GM23338 (cell line): ENCODE data around the gene GZF1. TPM values are rescaled to one million over a fixed set of nuclear protein-coding genes. Genes with fewer than 3 reads are reported as not detected.

Source experiments
- ATAC-seq: fragments of 200-7000 bp; cut with Tn5 transposase; 3 replicates; pipeline ENCODE4 v1.9.1; 2020
- DNase-seq: peaks from one replicate; pipeline ENCODE4 v3.0.0-alpha.2; 2015; ENCODE audit warnings: low spot score
- H2AFZ ChIP-seq: fragments of 200-600 bp; sonication (generic); 2 replicates; pipeline ENCODE4 v1.8.0; 2016; ENCODE audit warnings: antibody characterized with exemption, mild to moderate bottlenecking, moderate library complexity
- H3F3A ChIP-seq: fragments of 200-600 bp; sonication (generic); replicated peaks from 2 replicates; pipeline ENCODE4 v1.8.0; 2017; ENCODE audit warnings: antibody characterized with exemption, mixed run types, low read depth
- H3K27ac ChIP-seq: fragments of 200-600 bp; sonication (generic); 2 replicates; pipeline ENCODE4 v1.6.1; 2016; ENCODE audit warnings: low read depth
- H3K27me3 ChIP-seq: fragments of 200-600 bp; sonication (generic); 2 replicates; pipeline ENCODE4 v1.8.0; 2016; ENCODE audit warnings: mild to moderate bottlenecking, mixed run types, moderate library complexity; ENCODE audit not compliant: insufficient read depth
- H3K36me3 ChIP-seq: fragments of 200-600 bp; sonication (generic); 2 replicates; pipeline ENCODE4 v1.8.0; 2016; ENCODE audit warnings: mild to moderate bottlenecking; ENCODE audit not compliant: insufficient read depth
- H3K4me1 ChIP-seq: fragments of 200-600 bp; sonication (generic); 2 replicates; pipeline ENCODE4 v1.8.0; 2016; ENCODE audit warnings: mild to moderate bottlenecking, moderate library complexity; ENCODE audit not compliant: insufficient read depth
- H3K4me2 ChIP-seq: fragments of 200-600 bp; sonication (generic); 2 replicates; pipeline ENCODE4 v1.7.1; 2017; ENCODE audit warnings: mixed run types
- H3K4me3 ChIP-seq: fragments of 200-600 bp; sonication (generic); 2 replicates; pipeline ENCODE4 v1.6.1; 2016; ENCODE audit warnings: mixed run types
- H3K79me2 ChIP-seq: fragments of 200-600 bp; sonication (generic); replicated peaks from 2 replicates; pipeline ENCODE4 v1.8.0; 2017; ENCODE audit warnings: mild to moderate bottlenecking; ENCODE audit not compliant: insufficient read depth
- H3K9me2 ChIP-seq: fragments of 200-600 bp; sonication (generic); 2 replicates; pipeline ENCODE4 v1.8.0; 2017; ENCODE audit not compliant: insufficient read depth
- H4K20me1 ChIP-seq: fragments of 200-600 bp; sonication (generic); replicated peaks from 2 replicates; pipeline ENCODE4 v1.8.0; 2017; ENCODE audit warnings: mild to moderate bottlenecking; ENCODE audit not compliant: insufficient read depth
- H3K27ac Mint-ChIP-seq: 2 replicates; pipeline ENCODE4 v1.8.0; 2020; ENCODE audit warnings: inconsistent platforms, mild to moderate bottlenecking, moderate library complexity, mixed read lengths
- H3K27me3 Mint-ChIP-seq: 3 replicates; pipeline ENCODE4 v1.8.0; 2022; ENCODE audit warnings: low read depth, mild to moderate bottlenecking, moderate library complexity, mixed read lengths, inconsistent platforms; ENCODE audit not compliant: insufficient read depth, poor library complexity
- H3K36me3 Mint-ChIP-seq: 3 replicates; pipeline ENCODE4 v1.8.0; 2021; ENCODE audit warnings: low read depth, mild to moderate bottlenecking, inconsistent platforms, moderate library complexity, mixed read lengths
- H3K4me1 Mint-ChIP-seq: 3 replicates; pipeline ENCODE4 v1.8.0; 2020; ENCODE audit warnings: mild to moderate bottlenecking, inconsistent platforms, mixed read lengths
- H3K4me3 Mint-ChIP-seq: 3 replicates; pipeline ENCODE4 v1.8.0; 2021; ENCODE audit warnings: moderate library complexity, mild to moderate bottlenecking, inconsistent platforms, mixed read lengths
- H3K9me3 Mint-ChIP-seq: 3 replicates; pipeline ENCODE4 v1.8.0; 2020; ENCODE audit warnings: moderate library complexity, mild to moderate bottlenecking, inconsistent platforms, mixed read lengths
- CREB1 ChIP-seq: fragments of 250-450 bp; sonication (Bioruptor Pico); IDR thresholded peaks from 2 replicates; pipeline ENCODE4 v1.5.0; 2020; ENCODE audit warnings: low read depth, mild to moderate bottlenecking, moderate library complexity
- EZH2 ChIP-seq: fragments of 200-600 bp; sonication (generic); IDR thresholded peaks from one replicate; pipeline ENCODE4 v1.8.0; 2017; ENCODE audit warnings: antibody characterized with exemption, mild to moderate bottlenecking, low read depth; ENCODE audit not compliant: unreplicated experiment
- EZH2phosphoT487 ChIP-seq: fragments of 200-600 bp; sonication (generic); IDR thresholded peaks from one replicate; pipeline ENCODE4 v1.8.1; 2018; ENCODE audit warnings: antibody characterized with exemption; ENCODE audit not compliant: unreplicated experiment
- JUNB ChIP-seq: IDR thresholded peaks from one replicate; pipeline ENCODE4 v1.6.1; 2016; ENCODE audit warnings: antibody characterized with exemption; ENCODE audit not compliant: unreplicated experiment
- NANOG ChIP-seq: IDR thresholded peaks from 2 replicates; pipeline ENCODE4 v1.6.1; 2016; ENCODE audit warnings: antibody characterized with exemption, borderline replicate concordance
- POLR2AphosphoS5 ChIP-seq: IDR thresholded peaks from 2 replicates; pipeline ENCODE4 v1.6.1; 2016; ENCODE audit warnings: antibody characterized with exemption, low read depth
- STAT1 ChIP-seq: IDR thresholded peaks from one replicate; pipeline ENCODE4 v1.6.1; 2016; ENCODE audit warnings: antibody characterized with exemption; ENCODE audit not compliant: unreplicated experiment
- polyA plus RNA-seq: library from polyadenylated mRNA; unstranded; fragments of >200 nt; fragmentation: Nextera tagmentation; extraction: Ambion mirVana; gene quantifications from 2 replicates; pipeline ENCODE4 v1.2.1, GENCODE V29; 2016
- total RNA-seq: library from RNA; depleted of rRNA; stranded (reverse); fragments of >200 nt; shearing (Covaris generic); gene quantifications from 2 replicates; pipeline ENCODE4 v1.2.3, GENCODE V29; 2014
- TF ChIP-seq, protein P1 (sequence below): fragments of 250-450 bp; sonication (Bioruptor Pico); IDR thresholded peaks from 2 replicates; pipeline ENCODE4 v1.5.0; 2020; ENCODE audit warnings: mild to moderate bottlenecking, moderate library complexity
- TF ChIP-seq, protein P2 (sequence below), 2 experiments: fragments of 200-600 bp in 1 of 2; sonication (generic) in 1 of 2; conservative IDR thresholded peaks; 2 replicates each; pipeline versions ENCODE4 v1.5.1 to v1.6.1; 2016 to 2017; ENCODE audit warnings: antibody characterized with exemption in 2 of 2, low read depth in 2 of 2, mild to moderate bottlenecking in 2 of 2, moderate library complexity in 1 of 2

Gene GZF1
- total and polyA plus RNA-seq, 2 experiments from 2014 or later: 4.2 to 15.7 TPM

GRCh38 chr20:23371496-23371895 lies 9.5 kb downstream of the GZF1 start:
- ATAC-seq: no peak
- DNase-seq: no peak
- peaks cover 24% of the 10 kb centered on the region for H3K79me2 ChIP-seq
- no peak overlapping the region for H3K4me3 Mint-ChIP-seq
- H3K9me2 ChIP-seq: no peaks in the 10 kb centered on the region
- H3K9me3 Mint-ChIP-seq: no peaks in the 10 kb centered on the region
- TF ChIP-seq, protein P1, sequence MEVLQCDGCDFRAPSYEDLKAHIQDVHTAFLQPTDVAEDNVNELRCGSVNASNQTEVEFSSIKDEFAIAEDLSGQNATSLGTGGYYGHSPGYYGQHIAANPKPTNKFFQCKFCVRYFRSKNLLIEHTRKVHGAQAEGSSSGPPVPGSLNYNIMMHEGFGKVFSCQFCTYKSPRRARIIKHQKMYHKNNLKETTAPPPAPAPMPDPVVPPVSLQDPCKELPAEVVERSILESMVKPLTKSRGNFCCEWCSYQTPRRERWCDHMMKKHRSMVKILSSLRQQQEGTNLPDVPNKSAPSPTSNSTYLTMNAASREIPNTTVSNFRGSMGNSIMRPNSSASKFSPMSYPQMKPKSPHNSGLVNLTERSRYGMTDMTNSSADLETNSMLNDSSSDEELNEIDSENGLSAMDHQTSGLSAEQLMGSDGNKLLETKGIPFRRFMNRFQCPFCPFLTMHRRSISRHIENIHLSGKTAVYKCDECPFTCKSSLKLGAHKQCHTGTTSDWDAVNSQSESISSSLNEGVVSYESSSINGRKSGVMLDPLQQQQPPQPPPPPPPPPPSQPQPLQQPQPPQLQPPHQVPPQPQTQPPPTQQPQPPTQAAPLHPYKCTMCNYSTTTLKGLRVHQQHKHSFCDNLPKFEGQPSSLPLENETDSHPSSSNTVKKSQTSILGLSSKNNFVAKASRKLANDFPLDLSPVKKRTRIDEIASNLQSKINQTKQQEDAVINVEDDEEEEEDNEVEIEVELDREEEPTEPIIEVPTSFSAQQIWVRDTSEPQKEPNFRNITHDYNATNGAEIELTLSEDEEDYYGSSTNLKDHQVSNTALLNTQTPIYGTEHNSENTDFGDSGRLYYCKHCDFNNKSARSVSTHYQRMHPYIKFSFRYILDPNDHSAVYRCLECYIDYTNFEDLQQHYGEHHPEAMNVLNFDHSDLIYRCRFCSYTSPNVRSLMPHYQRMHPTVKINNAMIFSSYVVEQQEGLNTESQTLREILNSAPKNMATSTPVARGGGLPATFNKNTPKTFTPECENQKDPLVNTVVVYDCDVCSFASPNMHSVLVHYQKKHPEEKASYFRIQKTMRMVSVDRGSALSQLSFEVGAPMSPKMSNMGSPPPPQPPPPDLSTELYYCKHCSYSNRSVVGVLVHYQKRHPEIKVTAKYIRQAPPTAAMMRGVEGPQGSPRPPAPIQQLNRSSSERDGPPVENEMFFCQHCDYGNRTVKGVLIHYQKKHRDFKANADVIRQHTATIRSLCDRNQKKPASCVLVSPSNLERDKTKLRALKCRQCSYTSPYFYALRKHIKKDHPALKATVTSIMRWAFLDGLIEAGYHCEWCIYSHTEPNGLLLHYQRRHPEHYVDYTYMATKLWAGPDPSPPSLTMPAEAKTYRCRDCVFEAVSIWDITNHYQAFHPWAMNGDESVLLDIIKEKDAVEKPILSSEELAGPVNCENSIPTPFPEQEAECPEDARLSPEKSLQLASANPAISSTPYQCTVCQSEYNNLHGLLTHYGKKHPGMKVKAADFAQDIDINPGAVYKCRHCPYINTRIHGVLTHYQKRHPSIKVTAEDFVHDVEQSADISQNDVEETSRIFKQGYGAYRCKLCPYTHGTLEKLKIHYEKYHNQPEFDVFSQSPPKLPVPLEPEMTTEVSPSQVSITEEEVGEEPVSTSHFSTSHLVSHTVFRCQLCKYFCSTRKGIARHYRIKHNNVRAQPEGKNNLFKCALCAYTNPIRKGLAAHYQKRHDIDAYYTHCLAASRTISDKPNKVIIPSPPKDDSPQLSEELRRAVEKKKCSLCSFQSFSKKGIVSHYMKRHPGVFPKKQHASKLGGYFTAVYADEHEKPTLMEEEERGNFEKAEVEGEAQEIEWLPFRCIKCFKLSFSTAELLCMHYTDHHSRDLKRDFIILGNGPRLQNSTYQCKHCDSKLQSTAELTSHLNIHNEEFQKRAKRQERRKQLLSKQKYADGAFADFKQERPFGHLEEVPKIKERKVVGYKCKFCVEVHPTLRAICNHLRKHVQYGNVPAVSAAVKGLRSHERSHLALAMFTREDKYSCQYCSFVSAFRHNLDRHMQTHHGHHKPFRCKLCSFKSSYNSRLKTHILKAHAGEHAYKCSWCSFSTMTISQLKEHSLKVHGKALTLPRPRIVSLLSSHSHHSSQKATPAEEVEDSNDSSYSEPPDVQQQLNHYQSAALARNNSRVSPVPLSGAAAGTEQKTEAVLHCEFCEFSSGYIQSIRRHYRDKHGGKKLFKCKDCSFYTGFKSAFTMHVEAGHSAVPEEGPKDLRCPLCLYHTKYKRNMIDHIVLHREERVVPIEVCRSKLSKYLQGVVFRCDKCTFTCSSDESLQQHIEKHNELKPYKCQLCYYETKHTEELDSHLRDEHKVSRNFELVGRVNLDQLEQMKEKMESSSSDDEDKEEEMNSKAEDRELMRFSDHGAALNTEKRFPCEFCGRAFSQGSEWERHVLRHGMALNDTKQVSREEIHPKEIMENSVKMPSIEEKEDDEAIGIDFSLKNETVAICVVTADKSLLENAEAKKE (CRISPR knock-in tag): no peak
- TF ChIP-seq JUNB: no peak
- TF ChIP-seq, protein P2, sequence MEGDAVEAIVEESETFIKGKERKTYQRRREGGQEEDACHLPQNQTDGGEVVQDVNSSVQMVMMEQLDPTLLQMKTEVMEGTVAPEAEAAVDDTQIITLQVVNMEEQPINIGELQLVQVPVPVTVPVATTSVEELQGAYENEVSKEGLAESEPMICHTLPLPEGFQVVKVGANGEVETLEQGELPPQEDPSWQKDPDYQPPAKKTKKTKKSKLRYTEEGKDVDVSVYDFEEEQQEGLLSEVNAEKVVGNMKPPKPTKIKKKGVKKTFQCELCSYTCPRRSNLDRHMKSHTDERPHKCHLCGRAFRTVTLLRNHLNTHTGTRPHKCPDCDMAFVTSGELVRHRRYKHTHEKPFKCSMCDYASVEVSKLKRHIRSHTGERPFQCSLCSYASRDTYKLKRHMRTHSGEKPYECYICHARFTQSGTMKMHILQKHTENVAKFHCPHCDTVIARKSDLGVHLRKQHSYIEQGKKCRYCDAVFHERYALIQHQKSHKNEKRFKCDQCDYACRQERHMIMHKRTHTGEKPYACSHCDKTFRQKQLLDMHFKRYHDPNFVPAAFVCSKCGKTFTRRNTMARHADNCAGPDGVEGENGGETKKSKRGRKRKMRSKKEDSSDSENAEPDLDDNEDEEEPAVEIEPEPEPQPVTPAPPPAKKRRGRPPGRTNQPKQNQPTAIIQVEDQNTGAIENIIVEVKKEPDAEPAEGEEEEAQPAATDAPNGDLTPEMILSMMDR (conservative IDR thresholded peaks at IDR 0.05; ENCODE audit: low read depth in 2 of 2): no peak
- no peak for TF ChIP-seq NANOG
- no peak for TF ChIP-seq EZH2phosphoT487
- TF ChIP-seq CREB1 (CRISPR knock-in tag): no peak
- no peak for TF ChIP-seq STAT1
- no peak for TF ChIP-seq POLR2AphosphoS5
- TF ChIP-seq EZH2: no peak
- peaks cover 14% of the 10 kb centered on the region; the same call in 1 of the 2 replicates for H3K36me3 ChIP-seq
- H3K27ac ChIP-seq: no peak overlapping the region
- H4K20me1 ChIP-seq: peaks cover 22% of the 10 kb centered on the region
- no peak overlapping the region for H3K4me2 ChIP-seq
- H3K4me1 ChIP-seq: no peaks in the 10 kb centered on the region
- H3F3A ChIP-seq: no peaks in the 10 kb centered on the region
- H3K27me3 Mint-ChIP-seq: peaks cover 2% of the 10 kb centered on the region
- H3K27ac Mint-ChIP-seq: no peak overlapping the region
- no peak overlapping the region for H3K4me3 ChIP-seq
- H3K27me3 ChIP-seq: no peaks in the 10 kb centered on the region
- H3K36me3 Mint-ChIP-seq: peaks cover 65% of the 10 kb centered on the region
- peaks cover 3% of the 10 kb centered on the region; the same call in 2 of the 3 replicates for H3K4me1 Mint-ChIP-seq
- H2AFZ ChIP-seq: no peak overlapping the region
